ENCODE data around the gene PHC1. TPM values are rescaled to one million over a fixed set of nuclear protein-coding genes. Genes with fewer than 3 reads are reported as not detected.
A peak's percentile ranks its signal among the peaks of the same experiment; 100 is the strongest.
"Not testable (repeated sequence)": the region's sequence is repeated elsewhere in the genome, so short reads cannot be mapped to it uniquely, and the experiment has no call there.

The PHC1 gene
- total RNA-seq (10 to 100 TPM; 11.9 to 27.1 (median 21.3) TPM), polyA plus RNA-seq (10 to 100 TPM; 11.3 to 20.8 (median 14.3) TPM)
- long read RNA-seq, donor 1, partial matches to known transcripts, result 3 of 10 reads
- long read RNA-seq, donor 1, other reads (novel, unspliced or antisense), result 3 of 10 reads
- long read RNA-seq, donor 2, partial matches to known transcripts, result 4 of 9 reads
- long read RNA-seq, donor 2, other reads (novel, unspliced or antisense), result 4 of 9 reads

DNA sequence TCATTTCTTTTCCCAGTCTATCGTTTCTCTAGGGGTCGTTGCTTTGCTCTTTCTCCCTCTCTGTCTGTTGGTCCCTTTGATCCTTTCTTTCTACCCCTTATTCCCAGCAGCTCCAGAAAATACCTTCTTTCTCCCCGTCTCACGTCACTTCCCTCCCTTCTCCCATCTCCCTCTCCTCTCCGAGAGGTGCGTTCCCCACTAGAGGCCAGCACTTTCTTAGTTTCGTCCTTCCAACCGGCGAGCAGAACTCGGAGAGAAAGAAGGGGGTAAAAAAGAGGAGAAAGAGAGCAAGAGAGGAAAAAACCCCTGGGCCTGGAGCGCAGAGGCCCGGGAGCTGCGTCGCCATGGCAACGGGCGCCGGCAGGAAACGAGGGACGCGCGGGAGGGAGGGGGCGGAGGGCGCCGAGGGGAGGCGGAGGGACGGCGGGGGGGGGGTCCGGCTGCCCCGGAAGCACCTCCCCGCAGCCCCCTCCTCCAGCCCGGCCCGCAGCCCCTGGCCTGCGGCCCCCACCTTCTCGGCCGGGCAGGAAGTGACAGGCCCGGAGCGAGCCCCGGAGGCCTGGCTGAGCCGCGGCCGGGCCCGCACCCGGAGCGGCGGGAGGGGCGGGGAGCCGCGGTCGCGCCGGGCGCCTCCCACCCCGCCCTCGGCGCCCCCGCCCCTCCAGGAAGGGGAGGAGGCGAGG is at the start of gene PHC1:
Gene PHC1 (plus strand): TSS at position 477 of the 683 bp plus-strand sequence. CDS start 3,169 bp downstream, outside the sequence.
- ATAC-seq (peak; percentile 75 to 88 (median 80)), DNase-seq (peak; percentile 85 to 88)
- peak; percentile 24 for TF ChIP-seq CTCF (IDR thresholded peaks at IDR 0.05)
- intact Hi-C loops (cut with DNase I), result loop anchor here in 1 of 2 donors (5.0 to 10.0 kb wide), 2 partner anchors 33 to 131 kb away; partner anchors contain the start of gene M6PR
- 0 to 1% (median 0%) methylated on average over 9 to 35 of the region's 57 CpGs for WGBS, 3 donors
- Histone ChIP-seq H3K27ac (peak within 1 kb of the TSS; percentile 63), H3K4me3 (peak within 1 kb of the TSS; percentile 84), H3K36me3 (ENCODE audit: insufficient read depth in 1 of 2, low read depth in 1 of 2) (peaks cover 0 to 12% of the 10 kb centered on the region in 2 donors), H3K4me1 (peaks cover 12% of the 10 kb centered on the region)
- H3K9me3 ChIP-seq; H3K27me3 ChIP-seq (ENCODE audit: insufficient read depth in 3 of 3, low read length in 2 of 3): not testable (repeated sequence)

DNA sequence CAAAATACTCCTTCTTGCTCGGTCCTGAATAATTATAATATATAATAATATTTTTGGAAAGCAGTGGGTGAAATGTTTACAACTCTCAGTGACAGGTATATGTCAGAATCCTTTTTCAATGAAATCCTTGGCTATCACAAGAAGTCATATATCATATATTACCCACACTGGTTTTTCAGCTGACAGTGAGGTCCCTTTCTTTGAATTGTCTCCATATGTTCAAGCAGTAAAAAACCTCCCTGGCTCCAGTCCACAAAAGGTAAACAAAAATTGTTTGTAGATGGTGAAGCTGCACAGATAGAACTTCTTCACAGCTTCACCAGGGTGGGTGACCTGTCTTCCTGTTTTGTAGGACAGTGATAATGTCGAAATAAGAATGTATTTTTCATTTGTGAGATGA is 47.9 kb upstream of the PHC1 start:
- Histone ChIP-seq H3K4me1 (no peaks in the 10 kb centered on the region), H3K27ac (no peak overlapping the region), H3K9me3 (no peaks in the 10 kb centered on the region), H3K36me3 (ENCODE audit: insufficient read depth in 1 of 2, low read depth in 1 of 2) (no peaks in the 10 kb centered on the region), H3K4me3 (no peak overlapping the region), H3K27me3 (ENCODE audit: insufficient read depth in 3 of 3, low read length in 2 of 3) (no peaks in the 10 kb centered on the region)
- ATAC-seq (no peak), DNase-seq (no peak)
- no peak for TF ChIP-seq CTCF (IDR thresholded peaks at IDR 0.05)
- 79 to 82% (median 81%) methylated on average over 2 of the region's 2 CpGs for WGBS, 3 donors
- intact Hi-C loops (cut with DNase I), result no loop called here

DNA sequence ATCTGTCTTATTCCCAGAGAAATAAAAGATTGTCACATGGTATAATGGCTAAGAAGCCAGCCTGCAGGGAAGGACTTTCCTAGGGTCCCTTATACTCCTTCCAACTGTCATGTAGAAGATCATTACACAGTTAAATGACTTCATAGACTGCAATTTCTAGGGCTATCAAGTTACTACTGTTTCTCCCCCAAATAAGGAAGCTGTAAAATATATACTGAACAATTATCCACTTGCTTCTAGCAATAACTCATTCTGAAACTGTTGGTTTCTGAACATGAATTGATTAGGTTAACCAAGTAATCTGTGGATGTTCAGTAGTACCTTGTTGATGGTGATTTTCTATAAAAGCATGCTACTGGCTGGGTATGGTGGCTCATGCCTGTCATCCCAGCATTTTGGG is 47.3 kb upstream of the PHC1 start:
- no peaks in the 10 kb centered on the region for H3K27me3 ChIP-seq (ENCODE audit: insufficient read depth in 3 of 3, low read length in 2 of 3)
- intact Hi-C loops (cut with DNase I), result no loop called here
- H3K4me1 ChIP-seq, result no peaks in the 10 kb centered on the region
- ATAC-seq, result no peak
- no peak overlapping the region for H3K27ac ChIP-seq
- no peaks in the 10 kb centered on the region for H3K9me3 ChIP-seq
- no peak overlapping the region for H3K4me3 ChIP-seq
- no peaks in the 10 kb centered on the region for H3K36me3 ChIP-seq (ENCODE audit: insufficient read depth in 1 of 2, low read depth in 1 of 2)
- no peak for DNase-seq
- TF ChIP-seq CTCF (IDR thresholded peaks at IDR 0.05), result no peak

DNA sequence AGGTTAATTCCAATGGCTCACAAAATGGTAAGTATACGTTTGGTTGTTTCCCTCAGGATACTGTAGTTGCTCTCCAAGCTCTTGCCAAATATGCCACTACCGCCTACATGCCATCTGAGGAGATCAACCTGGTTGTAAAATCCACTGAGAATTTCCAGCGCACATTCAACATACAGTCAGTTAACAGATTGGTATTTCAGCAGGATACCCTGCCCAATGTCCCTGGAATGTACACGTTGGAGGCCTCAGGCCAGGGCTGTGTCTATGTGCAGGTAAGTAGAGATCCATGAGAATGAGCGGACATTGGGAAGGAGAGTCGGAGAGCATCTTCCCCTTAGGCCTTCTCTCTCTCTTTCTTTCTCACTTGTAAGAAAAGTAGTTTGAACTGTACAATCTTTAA is 46.5 kb upstream of the PHC1 start:
- H3K4me3 ChIP-seq, result no peak overlapping the region
- H3K27ac ChIP-seq, result no peak overlapping the region
- H3K4me1 ChIP-seq, result no peaks in the 10 kb centered on the region
- ATAC-seq, result no peak
- H3K27me3 ChIP-seq (ENCODE audit: insufficient read depth in 3 of 3, low read length in 2 of 3), result no peaks in the 10 kb centered on the region
- no peak for DNase-seq
- 90 to 94% (median 91%) methylated on average over 6 of the region's 6 CpGs for WGBS, 3 donors
- TF ChIP-seq CTCF (IDR thresholded peaks at IDR 0.05), result no peak
- no peaks in the 10 kb centered on the region for H3K9me3 ChIP-seq
- no peaks in the 10 kb centered on the region for H3K36me3 ChIP-seq (ENCODE audit: insufficient read depth in 1 of 2, low read depth in 1 of 2)
- intact Hi-C loops (cut with DNase I), result no loop called here

Measured in psoas muscle (tissue), 8 donors.